ENCODE data around the gene ZFR2.

DNA sequence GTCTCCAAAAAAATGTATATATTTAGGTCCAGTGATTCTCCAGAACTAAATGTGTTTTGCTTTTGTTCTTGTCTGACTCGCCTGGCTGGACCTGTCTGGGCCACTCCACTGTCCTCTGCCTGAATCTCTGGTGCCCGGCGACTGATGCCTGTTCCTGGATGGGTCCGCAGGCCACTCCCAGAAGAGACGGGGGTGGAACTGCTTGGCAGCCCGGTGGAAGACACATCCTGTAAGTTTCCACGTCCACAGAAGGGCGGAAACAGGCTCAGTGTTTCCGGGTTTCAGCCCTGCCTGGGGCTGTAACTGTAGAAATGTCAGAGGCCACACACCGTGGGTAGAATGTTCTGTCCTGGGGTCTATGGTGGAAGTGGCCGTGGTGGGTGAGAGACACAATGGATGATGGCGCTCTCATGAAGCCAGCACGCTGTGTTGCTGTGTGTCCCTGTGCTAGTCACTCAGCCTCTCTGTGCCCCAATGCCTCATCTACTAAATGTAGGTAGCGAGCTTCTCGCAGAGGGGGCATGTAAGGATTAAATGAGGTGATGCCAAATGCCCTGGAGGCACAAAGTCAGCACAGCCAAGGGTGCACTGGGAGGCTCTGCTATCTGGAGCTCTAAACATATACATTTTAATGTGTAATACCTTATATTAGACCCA, 33.6 kb upstream of the ZFR2 start:
- no peak for TF ChIP-seq CTCF (IDR thresholded peaks at IDR 0.05)
- no peak for TF ChIP-seq POLR2A (IDR thresholded peaks at IDR 0.05)

Data from lower leg skin (tissue), 3 donors.